Activated B cell treated with CpG ODN at 0.5 μM for 24 hours (primary cell): ENCODE results near the gene LRP8. TPM values are rescaled to one million over a fixed set of nuclear protein-coding genes. Genes with fewer than 3 reads are reported as not detected.
A peak's percentile ranks its signal among the peaks of the same experiment; 100 is the strongest.

Experiments used
- ATAC-seq: fragments of 200-7000 bp; cut with Tn5 transposase; one replicate; pipeline ENCODE4 v1.10.0; 2021; ENCODE audit warnings: low read depth, mild to moderate bottlenecking, moderate library complexity
- CTCF ChIA-PET: fragments of 350-600 bp; sonication (Branson Sonifier 250); formaldehyde crosslinking; loops from one replicate; lab custom pipeline; 2021; ENCODE audit warnings: antibody characterized with exemption; lab: Charles Lee
- POLR2A ChIA-PET: fragments of 350-600 bp; sonication (Branson Sonifier 250); formaldehyde crosslinking; loops from one replicate; lab custom pipeline; 2021; ENCODE audit warnings: antibody characterized with exemption; lab: Charles Lee
- DNase-seq: peaks from one replicate; pipeline ENCODE4 v3.0.0; 2022
- H3K27ac Mint-ChIP-seq: one replicate; pipeline ENCODE4 v1.8.0; 2020; ENCODE audit warnings: mixed read lengths
- H3K27me3 Mint-ChIP-seq: one replicate; pipeline ENCODE4 v1.8.0; 2021; ENCODE audit warnings: mixed read lengths
- H3K36me3 Mint-ChIP-seq: one replicate; pipeline ENCODE4 v1.8.0; 2021; ENCODE audit warnings: low read depth, mixed read lengths
- H3K4me1 Mint-ChIP-seq: one replicate; pipeline ENCODE4 v1.8.0; 2021; ENCODE audit warnings: mixed read lengths
- H3K4me3 Mint-ChIP-seq: one replicate; pipeline ENCODE4 v1.8.0; 2020; ENCODE audit warnings: mild to moderate bottlenecking, mixed read lengths
- H3K9me3 Mint-ChIP-seq: one replicate; pipeline ENCODE4 v1.8.0; 2020; ENCODE audit warnings: mixed read lengths
- CTCF ChIP-seq: fragments of 200-600 bp; IDR thresholded peaks from one replicate; pipeline ENCODE4 v1.8.0; 2022; ENCODE audit warnings: antibody characterized with exemption, mild to moderate bottlenecking
- intact Hi-C: fragments of 100-400 bp; cut with micrococcal nuclease; formaldehyde crosslinking; loops from one replicate; pipeline ENCODE4 v1.15.1; 2024
- total RNA-seq: library from RNA; stranded (reverse); gene quantifications from 2 replicates; pipeline ENCODE4 v1.2.3, GENCODE V29; 2022

The LRP8 gene
- total RNA-seq, 1 donor from 2014 or later: 40.6 TPM

DNA sequence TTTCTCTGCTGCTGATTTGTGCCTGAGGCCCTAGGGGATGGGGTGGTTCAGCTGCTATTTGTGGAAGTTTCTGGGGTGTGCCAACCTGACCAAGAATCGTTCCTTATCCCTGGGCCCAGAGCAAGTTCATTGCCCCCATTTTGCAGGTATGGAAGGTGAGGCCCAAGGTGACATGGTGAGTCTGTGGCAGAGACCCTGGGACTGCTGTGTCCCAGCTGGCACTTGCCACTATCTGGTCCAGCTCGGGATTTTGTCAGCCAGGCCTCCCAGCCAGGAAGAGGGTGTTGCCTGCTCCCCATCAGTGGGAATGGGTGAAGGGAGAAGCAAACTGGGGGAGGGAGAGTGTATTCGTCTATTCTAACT is 18.9 kb upstream of the LRP8 start:
- no peak overlapping the region for H3K4me3 Mint-ChIP-seq
- no peaks in the 10 kb centered on the region for H3K9me3 Mint-ChIP-seq
- no peak for TF ChIP-seq CTCF
- ATAC-seq: no peak
- no peaks in the 10 kb centered on the region for H3K27me3 Mint-ChIP-seq
- intact Hi-C loops: no loop called here
- no peak for DNase-seq
- CTCF ChIA-PET: interaction anchor here (0.8 kb wide), 1 partner anchor 46 kb away, joined by 5 read pairs; no protein-coding TSS in a partner anchor
- POLR2A ChIA-PET: interaction anchor here (1.2 to 1.7 kb wide), 2 partner anchors 20 to 21 kb away, joined by 3 to 4 read pairs; no protein-coding TSS in a partner anchor
- H3K36me3 Mint-ChIP-seq: no peaks in the 10 kb centered on the region
- no peak overlapping the region for H3K27ac Mint-ChIP-seq
- H3K4me1 Mint-ChIP-seq: peaks cover 10% of the 10 kb centered on the region

GRCh38 chr1:53345996-53346813 is 18.3 kb upstream of the LRP8 start:
- no peaks in the 10 kb centered on the region for H3K9me3 Mint-ChIP-seq
- no peak overlapping the region for H3K27ac Mint-ChIP-seq
- DNase-seq: no peak
- H3K4me3 Mint-ChIP-seq: no peak overlapping the region
- peaks cover 10% of the 10 kb centered on the region for H3K4me1 Mint-ChIP-seq
- no peaks in the 10 kb centered on the region for H3K36me3 Mint-ChIP-seq
- CTCF ChIA-PET: interaction anchor here (0.8 kb wide), 1 partner anchor 47 kb away, joined by 5 read pairs; no protein-coding TSS in a partner anchor
- H3K27me3 Mint-ChIP-seq: no peaks in the 10 kb centered on the region
- ATAC-seq: no peak
- TF ChIP-seq CTCF: no peak
- intact Hi-C loops: loop anchor here (1.0 to 2.0 kb wide), 2 partner anchors 19 to 22 kb away; no protein-coding TSS in a partner anchor
- POLR2A ChIA-PET: interaction anchor here (1.1 to 1.7 kb wide), 3 partner anchors 19 to 22 kb away, joined by 3 to 7 read pairs (median 4); partner anchors contain the start of gene LRP8

GRCh38 chr1:53344921-53345838 is 17.3 kb upstream of the LRP8 start:
- no peak for TF ChIP-seq CTCF
- ChIA-PET POLR2A (interaction anchor here (0.7 to 1.1 kb wide), 2 partner anchors 17 to 18 kb away, joined by 3 to 7 read pairs; partner anchors contain the start of gene LRP8), CTCF (no interaction called here)
- H3K4me1 Mint-ChIP-seq: peaks cover 10% of the 10 kb centered on the region
- peak overlapping the region; percentile 15 for H3K27ac Mint-ChIP-seq
- intact Hi-C loops: loop anchor here (1.0 to 2.0 kb wide), 2 partner anchors 18 to 23 kb away; no protein-coding TSS in a partner anchor
- no peaks in the 10 kb centered on the region for H3K9me3 Mint-ChIP-seq
- no peak overlapping the region for H3K4me3 Mint-ChIP-seq
- no peaks in the 10 kb centered on the region for H3K27me3 Mint-ChIP-seq
- ATAC-seq (peak; percentile 92), DNase-seq (peak; percentile 11)
- no peaks in the 10 kb centered on the region for H3K36me3 Mint-ChIP-seq

- TF ChIP-seq CTCF: no peak
- ATAC-seq: no peak
- no peak overlapping the region for H3K4me3 Mint-ChIP-seq
Observed at GRCh38 chr1:53343831-53344668, 16.2 kb upstream of the LRP8 start.

More at GRCh38 chr1:53343831-53344668, 16.2 kb upstream of the LRP8 start:
- Mint-ChIP-seq H3K4me1 (peaks cover 10% of the 10 kb centered on the region), H3K27me3 (no peaks in the 10 kb centered on the region), H3K9me3 (no peaks in the 10 kb centered on the region), H3K27ac (no peak overlapping the region), H3K36me3 (no peaks in the 10 kb centered on the region)
- CTCF ChIA-PET: no interaction called here
- DNase-seq: no peak
- POLR2A ChIA-PET: no interaction called here
- intact Hi-C loops: loop anchor here (2.0 kb wide), 1 partner anchor 17 kb away; no protein-coding TSS in a partner anchor
